ENCODE data around the gene CD207.

The CD207 gene

GRCh38 chr2:70831861-70832260 lies 3.8 kb downstream of the CD207 start:
- in situ Hi-C loops (cut with HindIII; ENCODE audit: low pct_ligation_motif_present, low pct_unique_long_range_greater_than_20kb, low sequenced_read_pairs) = no loop called here

DNA sequence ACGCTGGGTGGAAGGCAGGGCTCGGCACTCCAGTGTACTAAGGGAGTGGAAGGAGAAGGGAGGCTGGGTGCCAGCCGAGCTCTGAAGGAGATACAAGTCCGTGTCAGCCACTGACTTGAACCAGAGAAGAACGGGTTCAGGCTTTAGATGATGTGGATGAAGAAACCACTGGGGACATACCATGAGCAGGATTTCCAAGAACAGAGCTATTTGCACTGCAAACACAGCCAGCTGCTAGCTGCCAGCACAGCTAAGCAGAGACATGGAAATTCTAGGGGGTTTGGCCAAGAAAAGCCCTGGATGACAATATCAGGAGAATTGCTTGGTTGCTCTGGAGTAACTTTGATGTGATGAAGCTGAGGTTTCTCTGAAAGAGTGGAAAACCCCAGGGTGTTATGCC lies 5.2 kb downstream of the CD207 start:
- in situ Hi-C loops (cut with HindIII; ENCODE audit: low pct_ligation_motif_present, low pct_unique_long_range_greater_than_20kb, low sequenced_read_pairs) = no loop called here
- DNase-seq = no peak

More at GRCh38 chr2:70831861-70832260, 3.8 kb downstream of the CD207 start:
- no peak for DNase-seq

- DNase-seq = no peak
- in situ Hi-C loops (cut with HindIII; ENCODE audit: low pct_ligation_motif_present, low pct_unique_long_range_greater_than_20kb, low sequenced_read_pairs) = no loop called here
Measured at GRCh38 chr2:70829916-70830315, 5.7 kb downstream of the CD207 start.

DNA sequence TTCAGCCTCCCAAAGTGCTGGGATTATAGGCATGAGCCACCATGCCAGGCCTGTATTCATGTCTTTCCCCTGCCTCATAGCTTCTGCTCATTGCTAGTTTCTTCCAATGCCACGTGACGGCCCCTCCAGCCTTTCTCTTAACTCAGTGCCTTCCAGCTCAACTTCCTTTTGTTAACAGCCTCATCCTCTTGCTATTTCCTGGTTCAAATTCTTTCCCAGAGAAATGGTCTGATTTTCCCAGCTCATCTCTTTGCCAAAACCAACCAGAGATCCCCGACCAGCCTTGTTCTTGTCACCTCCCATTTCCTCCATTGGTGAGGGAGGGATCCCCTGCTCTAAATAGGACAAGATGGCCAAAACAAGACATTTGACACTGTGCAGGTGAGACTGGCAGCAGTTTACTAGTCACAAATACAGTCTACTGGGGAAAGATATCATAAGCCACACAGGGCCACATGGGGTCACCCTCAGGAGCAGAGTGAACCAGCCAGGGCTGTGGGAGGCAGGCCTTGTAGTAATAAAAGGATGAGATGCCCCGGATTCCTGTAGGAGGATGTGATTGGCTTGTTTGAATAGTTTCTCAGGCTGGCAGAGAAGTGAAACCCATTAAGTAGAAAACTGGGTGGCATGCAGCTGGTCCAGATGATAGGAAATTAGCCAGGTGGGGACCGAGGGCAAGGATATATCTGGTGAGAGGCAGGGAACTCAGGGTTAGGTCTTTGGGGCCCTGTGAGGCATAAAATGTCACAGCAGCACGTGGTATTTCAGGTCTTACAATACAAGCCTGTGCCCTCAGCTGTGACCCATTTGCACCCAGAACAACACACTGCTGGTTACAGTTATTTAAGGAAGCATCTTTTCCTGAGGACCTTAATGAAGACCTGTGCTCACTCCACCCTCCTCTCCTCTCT lies 6.4 kb downstream of the CD207 start:
- DNase-seq = no peak
- in situ Hi-C loops (cut with HindIII; ENCODE audit: low pct_ligation_motif_present, low pct_unique_long_range_greater_than_20kb, low sequenced_read_pairs) = no loop called here

DNA sequence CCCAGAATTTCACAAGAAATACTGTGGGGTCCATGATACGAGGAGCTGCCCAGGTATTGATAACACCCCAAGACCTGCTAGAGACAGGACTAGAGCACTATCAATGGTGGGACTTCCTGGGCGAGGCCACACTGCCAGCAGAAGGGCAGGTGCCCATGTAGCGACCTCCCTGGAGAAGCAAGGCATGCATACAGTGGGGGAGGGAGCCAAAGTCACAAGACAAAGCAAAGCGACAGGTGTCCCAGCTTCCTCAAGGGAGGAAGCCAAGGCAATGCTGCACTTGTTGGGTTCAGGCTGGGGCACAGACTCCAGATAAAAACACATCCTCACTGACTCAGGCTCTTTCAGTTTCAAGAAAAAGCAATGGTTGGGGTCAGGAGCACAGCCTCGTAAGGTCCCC lies 7.5 kb downstream of the CD207 start:
- in situ Hi-C loops (cut with HindIII; ENCODE audit: low pct_ligation_motif_present, low pct_unique_long_range_greater_than_20kb, low sequenced_read_pairs) = no loop called here
- DNase-seq = no peak

- DNase-seq = no peak
- in situ Hi-C loops (cut with HindIII; ENCODE audit: low pct_ligation_motif_present, low pct_unique_long_range_greater_than_20kb, low sequenced_read_pairs) = no loop called here
Measured at GRCh38 chr2:70827388-70827787, 8.2 kb downstream of the CD207 start.

DNA sequence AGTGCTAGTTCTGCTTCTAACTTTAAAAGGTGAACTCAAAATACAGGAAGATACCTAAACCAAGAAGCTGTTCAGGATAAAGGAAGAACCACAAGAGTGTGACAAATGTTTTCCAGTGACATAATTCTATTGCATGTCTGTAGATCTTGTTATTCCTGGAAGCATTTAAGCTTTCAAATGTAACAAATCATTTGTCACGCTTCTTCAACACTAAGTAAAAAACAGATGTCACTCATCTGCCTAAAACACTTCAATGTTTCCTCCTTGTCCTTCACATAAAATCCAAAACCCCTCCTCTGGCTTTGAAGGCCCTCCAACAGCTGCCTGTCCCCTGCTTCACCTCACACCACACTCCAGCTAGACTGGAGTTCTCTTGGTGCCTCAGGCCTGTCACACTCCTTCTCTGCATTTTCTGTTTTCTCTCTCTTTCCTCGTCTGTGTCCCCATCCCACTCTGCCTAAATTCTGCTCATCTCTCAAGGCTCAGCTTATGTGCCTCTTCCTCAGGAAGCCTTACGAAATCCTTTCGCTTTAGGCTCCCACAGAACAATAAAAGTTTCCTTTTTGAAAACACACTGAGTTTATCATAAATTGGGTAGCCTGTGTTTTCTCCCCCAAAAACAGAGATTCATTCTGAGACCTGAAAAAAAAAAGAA lies 8.8 kb downstream of the CD207 start:
- in situ Hi-C loops (cut with HindIII; ENCODE audit: low pct_ligation_motif_present, low pct_unique_long_range_greater_than_20kb, low sequenced_read_pairs) = no loop called here
- DNase-seq = no peak

DNA sequence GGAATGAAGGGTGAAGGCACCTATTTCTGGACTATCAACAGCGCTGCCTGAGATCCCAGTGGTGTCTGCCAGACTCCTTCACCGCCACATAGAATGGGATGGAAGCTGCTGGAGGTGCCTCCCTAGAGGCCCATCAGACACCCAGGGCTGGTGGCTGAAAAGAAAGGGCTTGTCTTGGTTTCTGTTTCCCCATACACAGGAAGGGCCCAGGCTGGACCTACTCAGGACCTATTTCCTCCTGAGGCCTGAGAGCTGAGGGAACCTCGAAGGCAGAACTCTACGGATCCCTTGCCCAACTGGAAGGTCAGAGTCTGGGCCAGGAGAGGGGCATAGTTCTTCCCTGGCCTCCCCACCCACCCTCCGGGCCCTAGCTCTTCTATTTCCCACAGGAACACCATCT lies 12.4 kb downstream of the CD207 start:
- in situ Hi-C loops (cut with HindIII; ENCODE audit: low pct_ligation_motif_present, low pct_unique_long_range_greater_than_20kb, low sequenced_read_pairs) = no loop called here
- no peak for DNase-seq

GRCh38 chr2:70822843-70823242 lies 12.8 kb downstream of the CD207 start:
- no peak for DNase-seq
- in situ Hi-C loops (cut with HindIII; ENCODE audit: low pct_ligation_motif_present, low pct_unique_long_range_greater_than_20kb, low sequenced_read_pairs) = no loop called here

GRCh38 chr2:70820499-70820898 lies 15.1 kb downstream of the CD207 start, which contains the start of gene CLEC4F:
Gene CLEC4F, minus strand, starts transcription at chr2:70820599. Its CDS starts 76 bp downstream, at chr2:70820523.
- in situ Hi-C loops (cut with HindIII; ENCODE audit: low pct_ligation_motif_present, low pct_unique_long_range_greater_than_20kb, low sequenced_read_pairs) = no loop called here

GRCh38 chr2:70817284-70817954 lies 18.2 kb downstream of the CD207 start:
- DNase-seq = no peak
- in situ Hi-C loops (cut with HindIII; ENCODE audit: low pct_ligation_motif_present, low pct_unique_long_range_greater_than_20kb, low sequenced_read_pairs) = no loop called here

More at GRCh38 chr2:70820499-70820898, 15.1 kb downstream of the CD207 start, which contains the start of gene CLEC4F:
- DNase-seq = no peak

GRCh38 chr2:70816726-70817125 lies 18.9 kb downstream of the CD207 start:
- DNase-seq = no peak
- in situ Hi-C loops (cut with HindIII; ENCODE audit: low pct_ligation_motif_present, low pct_unique_long_range_greater_than_20kb, low sequenced_read_pairs) = no loop called here

GRCh38 chr2:70808983-70809958 lies 26.3 kb downstream of the CD207 start:
- in situ Hi-C loops (cut with HindIII; ENCODE audit: low pct_ligation_motif_present, low pct_unique_long_range_greater_than_20kb, low sequenced_read_pairs) = no loop called here
- no peak for DNase-seq

GRCh38 chr2:70807828-70808118 lies 27.8 kb downstream of the CD207 start:
- DNase-seq = no peak
- in situ Hi-C loops (cut with HindIII; ENCODE audit: low pct_ligation_motif_present, low pct_unique_long_range_greater_than_20kb, low sequenced_read_pairs) = no loop called here

- DNase-seq = no peak
- in situ Hi-C loops (cut with HindIII; ENCODE audit: low pct_ligation_motif_present, low pct_unique_long_range_greater_than_20kb, low sequenced_read_pairs) = no loop called here
Measured at GRCh38 chr2:70807102-70807827, 28.4 kb downstream of the CD207 start.

DNA sequence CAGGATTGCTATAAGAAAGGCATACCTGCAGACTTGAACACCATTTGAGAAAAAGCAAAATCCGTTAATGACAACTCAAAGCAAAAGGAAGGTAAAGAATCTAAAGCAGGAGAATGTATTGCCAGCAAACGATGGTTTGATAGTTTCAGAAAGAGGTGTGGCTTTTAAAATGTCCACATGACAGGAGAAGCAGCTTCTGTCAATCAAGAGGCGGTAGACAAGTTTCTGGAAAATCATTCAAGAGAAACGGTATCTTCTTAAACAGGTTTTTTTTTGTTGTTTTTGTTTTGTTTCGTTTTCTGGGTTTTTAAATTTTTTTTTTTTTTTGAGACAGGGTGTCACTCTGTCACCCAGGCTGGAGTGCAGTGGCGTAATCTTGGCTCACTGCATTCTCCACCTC lies 29.0 kb downstream of the CD207 start:
- no peak for DNase-seq
- in situ Hi-C loops (cut with HindIII; ENCODE audit: low pct_ligation_motif_present, low pct_unique_long_range_greater_than_20kb, low sequenced_read_pairs) = no loop called here

GRCh38 chr2:70806013-70806412 lies 29.6 kb downstream of the CD207 start:
- no peak for DNase-seq

More at GRCh38 chr2:70806013-70806412, 29.6 kb downstream of the CD207 start:
- in situ Hi-C loops (cut with HindIII; ENCODE audit: low pct_ligation_motif_present, low pct_unique_long_range_greater_than_20kb, low sequenced_read_pairs) = no loop called here
